NCI-H2171 treated with DMSO at 0.1 percent for 48 hours (cell line): ENCODE results near the gene TDRD7.

Experiments used
- DNase-seq: peaks from one replicate; lab custom pipeline; 2025; lab: John Stamatoyannopoulos, UW

Gene TDRD7

GRCh38 chr9:97386733-97387503, 25.0 kb upstream of the TDRD7 start:
- peak; percentile 65 for DNase-seq

GRCh38 chr9:97387504-97387886, 24.4 kb upstream of the TDRD7 start:
- DNase-seq, result no peak

- DNase-seq, result no peak
Observed at GRCh38 chr9:97387936-97388684, 23.8 kb upstream of the TDRD7 start.

GRCh38 chr9:97388721-97389238, 23.1 kb upstream of the TDRD7 start:
- DNase-seq, result no peak

- no peak for DNase-seq
Observed at GRCh38 chr9:97389249-97389648, 22.6 kb upstream of the TDRD7 start.

GRCh38 chr9:97390791-97391406, 21.0 kb upstream of the TDRD7 start:
- DNase-seq, result no peak

GRCh38 chr9:97394881-97395280, 17.0 kb upstream of the TDRD7 start:
- DNase-seq, result no peak

- no peak for DNase-seq
Observed at GRCh38 chr9:97395745-97396144, 16.2 kb upstream of the TDRD7 start.

GRCh38 chr9:97396256-97396655, 15.6 kb upstream of the TDRD7 start:
- no peak for DNase-seq

- DNase-seq, result no peak
Observed at GRCh38 chr9:97397220-97397619, 14.7 kb upstream of the TDRD7 start.

GRCh38 chr9:97398999-97399758, 12.7 kb upstream of the TDRD7 start:
- DNase-seq, result peak; percentile 13

GRCh38 chr9:97403746-97404316, 8.1 kb upstream of the TDRD7 start:
- no peak for DNase-seq

GRCh38 chr9:97405551-97405950, 6.3 kb upstream of the TDRD7 start:
- no peak for DNase-seq

- no peak for DNase-seq
Observed at GRCh38 chr9:97406620-97407177, 5.2 kb upstream of the TDRD7 start.

- no peak for DNase-seq
Observed at GRCh38 chr9:97408562-97408961, 3.3 kb upstream of the TDRD7 start.

GRCh38 chr9:97411440-97411788, 482 bp upstream of the TDRD7 start:
- no peak for DNase-seq

- no peak for DNase-seq
Observed at GRCh38 chr9:97412626-97413385, 910 bp downstream of the TDRD7 start.

- no peak for DNase-seq
Observed at GRCh38 chr9:97413462-97413861, 1.6 kb downstream of the TDRD7 start.

GRCh38 chr9:97415146-97415545, 3.2 kb downstream of the TDRD7 start:
- no peak for DNase-seq

- no peak for DNase-seq
Observed at GRCh38 chr9:97418880-97419279, 7.0 kb downstream of the TDRD7 start.
